Nephron progenitor cell (in vitro differentiated cells): ENCODE results near the gene EFHC2.

Source experiments
- DNase-seq: peaks from one replicate; pipeline ENCODE4 v3.0.0; 2021
- H3K27ac Mint-ChIP-seq: 2 replicates; pipeline ENCODE4 v1.8.0; 2021; ENCODE audit warnings: mild to moderate bottlenecking, moderate library complexity, mixed read lengths
- H3K27me3 Mint-ChIP-seq: 2 replicates; pipeline ENCODE4 v1.8.0; 2021; ENCODE audit warnings: mild to moderate bottlenecking, low read depth, mixed read lengths; ENCODE audit not compliant: poor library complexity
- H3K36me3 Mint-ChIP-seq: 2 replicates; pipeline ENCODE4 v1.8.0; 2021; ENCODE audit warnings: low read depth, mixed read lengths
- H3K4me1 Mint-ChIP-seq: 2 replicates; pipeline ENCODE4 v1.8.0; 2021; ENCODE audit warnings: mixed read lengths
- H3K4me3 Mint-ChIP-seq: 2 replicates; pipeline ENCODE4 v1.8.0; 2021; ENCODE audit warnings: mild to moderate bottlenecking, moderate library complexity, mixed read lengths
- H3K9me3 Mint-ChIP-seq: 2 replicates; pipeline ENCODE4 v1.8.0; 2021; ENCODE audit warnings: mild to moderate bottlenecking, moderate library complexity, mixed read lengths
- CTCF ChIP-seq: fragments of 200-600 bp; sonication (generic); IDR thresholded peaks from 2 replicates; pipeline ENCODE4 v1.5.0; 2021; ENCODE audit warnings: antibody characterized with exemption

Gene EFHC2

GRCh38 chrX:44291468-44292092 is 51.9 kb downstream of the EFHC2 start:
- Mint-ChIP-seq H3K27ac (no peak overlapping the region), H3K27me3 (peaks cover 8% of the 10 kb centered on the region), H3K4me3 (no peak overlapping the region), H3K9me3 (peaks cover 23% of the 10 kb centered on the region), H3K36me3 (no peaks in the 10 kb centered on the region), H3K4me1 (no peaks in the 10 kb centered on the region)
- DNase-seq, result no peak
- TF ChIP-seq CTCF, result no peak

GRCh38 chrX:44290718-44291117 is 52.8 kb downstream of the EFHC2 start:
- DNase-seq, result no peak
- Mint-ChIP-seq H3K4me3 (no peak overlapping the region), H3K9me3 (peaks cover 25% of the 10 kb centered on the region), H3K27me3 (peaks cover 8% of the 10 kb centered on the region), H3K27ac (no peak overlapping the region), H3K4me1 (no peaks in the 10 kb centered on the region), H3K36me3 (no peaks in the 10 kb centered on the region)
- no peak for TF ChIP-seq CTCF

GRCh38 chrX:44282753-44283152 is 60.7 kb downstream of the EFHC2 start:
- no peaks in the 10 kb centered on the region for H3K36me3 Mint-ChIP-seq
- H3K4me3 Mint-ChIP-seq, result no peak overlapping the region
- no peak for DNase-seq
- no peaks in the 10 kb centered on the region for H3K27me3 Mint-ChIP-seq
- TF ChIP-seq CTCF, result no peak
- no peaks in the 10 kb centered on the region for H3K4me1 Mint-ChIP-seq
- peaks cover 54% of the 10 kb centered on the region for H3K9me3 Mint-ChIP-seq
- no peak overlapping the region for H3K27ac Mint-ChIP-seq

GRCh38 chrX:44280116-44280515 is 63.4 kb downstream of the EFHC2 start:
- Mint-ChIP-seq H3K36me3 (no peaks in the 10 kb centered on the region), H3K4me3 (no peak overlapping the region), H3K9me3 (peaks cover 44% of the 10 kb centered on the region), H3K27me3 (no peaks in the 10 kb centered on the region), H3K4me1 (no peaks in the 10 kb centered on the region), H3K27ac (no peak overlapping the region)
- DNase-seq, result no peak
- TF ChIP-seq CTCF, result no peak

GRCh38 chrX:44274096-44274495 is 69.4 kb downstream of the EFHC2 start:
- peaks cover 33% of the 10 kb centered on the region for H3K9me3 Mint-ChIP-seq
- no peak overlapping the region for H3K27ac Mint-ChIP-seq
- no peak for DNase-seq
- no peak overlapping the region for H3K4me3 Mint-ChIP-seq
- H3K4me1 Mint-ChIP-seq, result no peaks in the 10 kb centered on the region
- TF ChIP-seq CTCF, result no peak
- H3K27me3 Mint-ChIP-seq, result peaks cover 5% of the 10 kb centered on the region
- H3K36me3 Mint-ChIP-seq, result no peaks in the 10 kb centered on the region

- H3K4me1 Mint-ChIP-seq, result no peaks in the 10 kb centered on the region
- no peak for DNase-seq
- no peak overlapping the region for H3K27ac Mint-ChIP-seq
- peaks cover 34% of the 10 kb centered on the region for H3K9me3 Mint-ChIP-seq
- H3K36me3 Mint-ChIP-seq, result no peaks in the 10 kb centered on the region
- TF ChIP-seq CTCF, result no peak
- peaks cover 5% of the 10 kb centered on the region for H3K27me3 Mint-ChIP-seq
- H3K4me3 Mint-ChIP-seq, result no peak overlapping the region
These were observed 75.6 kb downstream of the EFHC2 start for GRCh38 chrX:44267861-44268260.
